Measurements from ENCODE around the gene MATN1.

GRCh38 chr1:30689901-30690645 lies 33.3 kb downstream of the MATN1 start:
- TF ChIP-seq, protein P1, sequence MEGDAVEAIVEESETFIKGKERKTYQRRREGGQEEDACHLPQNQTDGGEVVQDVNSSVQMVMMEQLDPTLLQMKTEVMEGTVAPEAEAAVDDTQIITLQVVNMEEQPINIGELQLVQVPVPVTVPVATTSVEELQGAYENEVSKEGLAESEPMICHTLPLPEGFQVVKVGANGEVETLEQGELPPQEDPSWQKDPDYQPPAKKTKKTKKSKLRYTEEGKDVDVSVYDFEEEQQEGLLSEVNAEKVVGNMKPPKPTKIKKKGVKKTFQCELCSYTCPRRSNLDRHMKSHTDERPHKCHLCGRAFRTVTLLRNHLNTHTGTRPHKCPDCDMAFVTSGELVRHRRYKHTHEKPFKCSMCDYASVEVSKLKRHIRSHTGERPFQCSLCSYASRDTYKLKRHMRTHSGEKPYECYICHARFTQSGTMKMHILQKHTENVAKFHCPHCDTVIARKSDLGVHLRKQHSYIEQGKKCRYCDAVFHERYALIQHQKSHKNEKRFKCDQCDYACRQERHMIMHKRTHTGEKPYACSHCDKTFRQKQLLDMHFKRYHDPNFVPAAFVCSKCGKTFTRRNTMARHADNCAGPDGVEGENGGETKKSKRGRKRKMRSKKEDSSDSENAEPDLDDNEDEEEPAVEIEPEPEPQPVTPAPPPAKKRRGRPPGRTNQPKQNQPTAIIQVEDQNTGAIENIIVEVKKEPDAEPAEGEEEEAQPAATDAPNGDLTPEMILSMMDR (IDR thresholded peaks at IDR 0.05) = no peak
- no peak for TF ChIP-seq EP300 (IDR thresholded peaks at IDR 0.05)
